ENCODE results near the gene SAMD5.

GRCh38 chr6:147582991-147583390 is 74.5 kb downstream of the SAMD5 start:
- TF ChIP-seq SP1 (IDR thresholded peaks at IDR 0.05) (no peak), L3MBTL2 (conservative IDR thresholded peaks at IDR 0.05) (no peak), TARDBP (IDR thresholded peaks at IDR 0.05) (no peak), BHLHE40 (IDR thresholded peaks at IDR 0.05; ENCODE audit: borderline replicate concordance) (no peak), PKNOX1 (IDR thresholded peaks at IDR 0.05) (no peak), LEF1 (IDR thresholded peaks at IDR 0.05; ENCODE audit: borderline replicate concordance) (no peak), FOXM1 (IDR thresholded peaks at IDR 0.05; ENCODE audit: borderline replicate concordance) (no peak), CTBP1 (IDR thresholded peaks at IDR 0.05; ENCODE audit: borderline replicate concordance) (no peak), FOXK2 (IDR thresholded peaks at IDR 0.05) (no peak)
